WTC11 (cell line): ENCODE results near the gene IMMP1L. TPM values are rescaled to one million over a fixed set of nuclear protein-coding genes. Genes with fewer than 3 reads are reported as not detected.

Source experiments
- ATAC-seq: fragments of 200-7000 bp; cut with Tn5 transposase; 2 replicates; pipeline ENCODE4 v1.10.0; 2021; ENCODE audit warnings: mild to moderate bottlenecking, moderate library complexity
- CTCF ChIA-PET: fragments of 300-600 bp; sonication (Branson Sonifier 250); formaldehyde crosslinking; loops from one replicate; lab custom pipeline; 2021; ENCODE audit warnings: antibody characterized with exemption; lab: Charles Lee
- POLR2A ChIA-PET: fragments of 350-600 bp; sonication (Branson Sonifier 250); formaldehyde crosslinking; loops from one replicate; lab custom pipeline; 2021; ENCODE audit warnings: antibody characterized with exemption; lab: Charles Lee
- DNase-seq: peaks from one replicate; pipeline ENCODE4 v3.0.0; 2021; ENCODE audit warnings: low spot score
- H3K27ac Mint-ChIP-seq: 2 replicates; pipeline ENCODE4 v1.8.0; 2021; ENCODE audit warnings: mixed read lengths
- H3K27me3 Mint-ChIP-seq: 2 replicates; pipeline ENCODE4 v1.8.0; 2021; ENCODE audit warnings: low read depth, mild to moderate bottlenecking, moderate library complexity, mixed read lengths
- H3K36me3 Mint-ChIP-seq: 2 replicates; pipeline ENCODE4 v1.8.0; 2021; ENCODE audit warnings: mixed read lengths
- H3K4me1 Mint-ChIP-seq: 2 replicates; pipeline ENCODE4 v1.8.0; 2022; ENCODE audit warnings: mixed read lengths
- H3K4me3 Mint-ChIP-seq: 2 replicates; pipeline ENCODE4 v1.8.0; 2021; ENCODE audit warnings: mild to moderate bottlenecking, moderate library complexity, mixed read lengths
- H3K9me3 Mint-ChIP-seq: 2 replicates; pipeline ENCODE4 v1.8.0; 2021; ENCODE audit warnings: mixed read lengths
- CREB1 ChIP-seq: sonication (generic); formaldehyde crosslinking; IDR thresholded peaks from 2 replicates; pipeline ENCODE4 v1.8.0; 2023; ENCODE audit warnings: mild to moderate bottlenecking, missing genetic modification reagents
- HMGA2 ChIP-seq: fragments of 250-450 bp; sonication (Bioruptor Pico); IDR thresholded peaks from 2 replicates; pipeline ENCODE4 v1.4.0; 2021; ENCODE audit warnings: mild to moderate bottlenecking, moderate library complexity
- NFE2L1 ChIP-seq: sonication (generic); formaldehyde crosslinking; IDR thresholded peaks from 2 replicates; pipeline ENCODE4 v1.8.1; 2023; ENCODE audit warnings: missing genetic modification reagents
- NR3C1 ChIP-seq: sonication (generic); formaldehyde crosslinking; conservative IDR thresholded peaks from 2 replicates; pipeline ENCODE4 v1.8.1; 2023; ENCODE audit warnings: low read depth, mild to moderate bottlenecking, missing genetic modification reagents
- RELA ChIP-seq: sonication (generic); formaldehyde crosslinking; IDR thresholded peaks from 2 replicates; pipeline ENCODE4 v1.8.1; 2022; ENCODE audit warnings: missing genetic modification reagents, mild to moderate bottlenecking, borderline replicate concordance
- SMAD4 ChIP-seq: sonication (generic); formaldehyde crosslinking; IDR thresholded peaks from 2 replicates; pipeline ENCODE4 v1.8.0; 2022; ENCODE audit warnings: mild to moderate bottlenecking, missing genetic modification reagents
- SP1 ChIP-seq: sonication (generic); formaldehyde crosslinking; conservative IDR thresholded peaks from 2 replicates; pipeline ENCODE4 v1.8.1; 2022; ENCODE audit warnings: missing genetic modification reagents
- ZBTB21 ChIP-seq: sonication (generic); formaldehyde crosslinking; IDR thresholded peaks from 2 replicates; pipeline ENCODE4 v1.8.1; 2023; ENCODE audit warnings: mild to moderate bottlenecking, missing genetic modification reagents, borderline replicate concordance
- ZNF138 ChIP-seq: sonication (generic); formaldehyde crosslinking; conservative IDR thresholded peaks from 2 replicates; pipeline ENCODE4 v1.8.1; 2022; ENCODE audit warnings: mild to moderate bottlenecking, moderate library complexity, missing genetic modification reagents
- ZNF396 ChIP-seq: fragments of 250-450 bp; sonication (Bioruptor Pico); IDR thresholded peaks from 2 replicates; pipeline ENCODE4 v1.8.0; 2021; ENCODE audit warnings: mild to moderate bottlenecking, moderate library complexity, borderline replicate concordance
- total RNA-seq: library from RNA; stranded (reverse); gene quantifications from 3 replicates; pipeline ENCODE4 v1.2.3, GENCODE V29; 2021
- TF ChIP-seq, protein P1 (sequence below): sonication (generic); formaldehyde crosslinking; IDR thresholded peaks from 2 replicates; pipeline ENCODE4 v1.8.1; 2022; ENCODE audit warnings: mild to moderate bottlenecking, missing genetic modification reagents, moderate library complexity, borderline replicate concordance
- TF ChIP-seq, protein P2 (sequence below): fragments of 250-450 bp; sonication (Bioruptor Pico); IDR thresholded peaks from 2 replicates; pipeline ENCODE4 v1.9.0; 2021; ENCODE audit warnings: mild to moderate bottlenecking, borderline replicate concordance
- TF ChIP-seq, protein P3 (sequence below): sonication (generic); formaldehyde crosslinking; IDR thresholded peaks from 2 replicates; pipeline ENCODE4 v1.8.1; 2023; ENCODE audit warnings: mild to moderate bottlenecking, missing genetic modification reagents
- TF ChIP-seq, protein P4 (sequence below): fragments of 250-450 bp; sonication (Bioruptor Pico); IDR thresholded peaks from 2 replicates; pipeline ENCODE4 v1.9.0; 2021; ENCODE audit warnings: mild to moderate bottlenecking
- TF ChIP-seq, protein P5 (sequence below): sonication (generic); formaldehyde crosslinking; IDR thresholded peaks from 2 replicates; pipeline ENCODE4 v1.8.1; 2023; ENCODE audit warnings: mild to moderate bottlenecking, missing genetic modification reagents
- TF ChIP-seq, protein P6 (sequence below): fragments of 250-450 bp; sonication (Bioruptor Pico); IDR thresholded peaks from 2 replicates; pipeline ENCODE4 v2.1.2; 2022; ENCODE audit warnings: mild to moderate bottlenecking, moderate library complexity
- TF ChIP-seq, protein P7 (sequence below): sonication (generic); formaldehyde crosslinking; IDR thresholded peaks from 2 replicates; pipeline ENCODE4 v1.8.0; 2022; ENCODE audit warnings: mild to moderate bottlenecking, missing genetic modification reagents
- TF ChIP-seq, protein P8 (sequence below): sonication (generic); formaldehyde crosslinking; conservative IDR thresholded peaks from 2 replicates; pipeline ENCODE4 v1.8.1; 2022; ENCODE audit warnings: mild to moderate bottlenecking, missing genetic modification reagents
- TF ChIP-seq, protein P9 (sequence below): sonication (generic); formaldehyde crosslinking; IDR thresholded peaks from 2 replicates; pipeline ENCODE4 v1.8.0; 2023; ENCODE audit warnings: missing genetic modification reagents
- TF ChIP-seq, protein P10 (sequence below): sonication (generic); formaldehyde crosslinking; IDR thresholded peaks from 2 replicates; pipeline ENCODE4 v1.8.1; 2023; ENCODE audit warnings: mild to moderate bottlenecking, missing genetic modification reagents, moderate library complexity

Gene IMMP1L
- total RNA-seq, 1 experiment from 2014 or later: 29.6 TPM

DNA sequence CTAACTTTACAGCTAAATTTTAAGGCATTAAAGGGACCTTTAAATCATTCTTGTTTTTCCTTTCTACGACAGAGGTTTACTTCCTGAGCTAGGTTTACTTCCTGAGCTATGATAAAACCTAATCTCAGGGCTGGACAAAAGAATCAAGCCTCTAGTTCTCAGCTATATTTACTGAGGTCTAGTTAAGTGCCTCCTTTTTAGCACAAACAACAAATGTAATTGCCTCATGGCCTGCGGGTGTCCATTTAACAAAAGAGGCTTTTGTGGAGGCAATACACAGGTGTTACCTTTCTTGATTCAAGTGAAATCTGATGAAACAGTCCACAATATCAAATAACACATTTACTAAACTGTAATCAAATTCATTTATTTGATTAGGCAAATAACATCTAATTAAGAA is 67.3 kb downstream of the IMMP1L start (continued):
- TF ChIP-seq, protein P1, sequence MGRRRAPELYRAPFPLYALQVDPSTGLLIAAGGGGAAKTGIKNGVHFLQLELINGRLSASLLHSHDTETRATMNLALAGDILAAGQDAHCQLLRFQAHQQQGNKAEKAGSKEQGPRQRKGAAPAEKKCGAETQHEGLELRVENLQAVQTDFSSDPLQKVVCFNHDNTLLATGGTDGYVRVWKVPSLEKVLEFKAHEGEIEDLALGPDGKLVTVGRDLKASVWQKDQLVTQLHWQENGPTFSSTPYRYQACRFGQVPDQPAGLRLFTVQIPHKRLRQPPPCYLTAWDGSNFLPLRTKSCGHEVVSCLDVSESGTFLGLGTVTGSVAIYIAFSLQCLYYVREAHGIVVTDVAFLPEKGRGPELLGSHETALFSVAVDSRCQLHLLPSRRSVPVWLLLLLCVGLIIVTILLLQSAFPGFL (CRISPR knock-in tag): no peak
- TF ChIP-seq, protein P2, sequence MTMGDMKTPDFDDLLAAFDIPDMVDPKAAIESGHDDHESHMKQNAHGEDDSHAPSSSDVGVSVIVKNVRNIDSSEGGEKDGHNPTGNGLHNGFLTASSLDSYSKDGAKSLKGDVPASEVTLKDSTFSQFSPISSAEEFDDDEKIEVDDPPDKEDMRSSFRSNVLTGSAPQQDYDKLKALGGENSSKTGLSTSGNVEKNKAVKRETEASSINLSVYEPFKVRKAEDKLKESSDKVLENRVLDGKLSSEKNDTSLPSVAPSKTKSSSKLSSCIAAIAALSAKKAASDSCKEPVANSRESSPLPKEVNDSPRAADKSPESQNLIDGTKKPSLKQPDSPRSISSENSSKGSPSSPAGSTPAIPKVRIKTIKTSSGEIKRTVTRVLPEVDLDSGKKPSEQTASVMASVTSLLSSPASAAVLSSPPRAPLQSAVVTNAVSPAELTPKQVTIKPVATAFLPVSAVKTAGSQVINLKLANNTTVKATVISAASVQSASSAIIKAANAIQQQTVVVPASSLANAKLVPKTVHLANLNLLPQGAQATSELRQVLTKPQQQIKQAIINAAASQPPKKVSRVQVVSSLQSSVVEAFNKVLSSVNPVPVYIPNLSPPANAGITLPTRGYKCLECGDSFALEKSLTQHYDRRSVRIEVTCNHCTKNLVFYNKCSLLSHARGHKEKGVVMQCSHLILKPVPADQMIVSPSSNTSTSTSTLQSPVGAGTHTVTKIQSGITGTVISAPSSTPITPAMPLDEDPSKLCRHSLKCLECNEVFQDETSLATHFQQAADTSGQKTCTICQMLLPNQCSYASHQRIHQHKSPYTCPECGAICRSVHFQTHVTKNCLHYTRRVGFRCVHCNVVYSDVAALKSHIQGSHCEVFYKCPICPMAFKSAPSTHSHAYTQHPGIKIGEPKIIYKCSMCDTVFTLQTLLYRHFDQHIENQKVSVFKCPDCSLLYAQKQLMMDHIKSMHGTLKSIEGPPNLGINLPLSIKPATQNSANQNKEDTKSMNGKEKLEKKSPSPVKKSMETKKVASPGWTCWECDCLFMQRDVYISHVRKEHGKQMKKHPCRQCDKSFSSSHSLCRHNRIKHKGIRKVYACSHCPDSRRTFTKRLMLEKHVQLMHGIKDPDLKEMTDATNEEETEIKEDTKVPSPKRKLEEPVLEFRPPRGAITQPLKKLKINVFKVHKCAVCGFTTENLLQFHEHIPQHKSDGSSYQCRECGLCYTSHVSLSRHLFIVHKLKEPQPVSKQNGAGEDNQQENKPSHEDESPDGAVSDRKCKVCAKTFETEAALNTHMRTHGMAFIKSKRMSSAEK (CRISPR knock-in tag): no peak
- TF ChIP-seq, protein P3, sequence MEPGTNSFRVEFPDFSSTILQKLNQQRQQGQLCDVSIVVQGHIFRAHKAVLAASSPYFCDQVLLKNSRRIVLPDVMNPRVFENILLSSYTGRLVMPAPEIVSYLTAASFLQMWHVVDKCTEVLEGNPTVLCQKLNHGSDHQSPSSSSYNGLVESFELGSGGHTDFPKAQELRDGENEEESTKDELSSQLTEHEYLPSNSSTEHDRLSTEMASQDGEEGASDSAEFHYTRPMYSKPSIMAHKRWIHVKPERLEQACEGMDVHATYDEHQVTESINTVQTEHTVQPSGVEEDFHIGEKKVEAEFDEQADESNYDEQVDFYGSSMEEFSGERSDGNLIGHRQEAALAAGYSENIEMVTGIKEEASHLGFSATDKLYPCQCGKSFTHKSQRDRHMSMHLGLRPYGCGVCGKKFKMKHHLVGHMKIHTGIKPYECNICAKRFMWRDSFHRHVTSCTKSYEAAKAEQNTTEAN (CRISPR knock-in tag): no peak
- TF ChIP-seq ZNF138 (CRISPR knock-in tag) (no peak), NFE2L1 (CRISPR knock-in tag) (no peak), RELA (CRISPR knock-in tag) (no peak), CREB1 (CRISPR knock-in tag) (no peak), ZBTB21 (CRISPR knock-in tag) (no peak), ZNF396 (CRISPR knock-in tag) (no peak), SMAD4 (CRISPR knock-in tag) (no peak), SP1 (CRISPR knock-in tag) (no peak), HMGA2 (CRISPR knock-in tag) (no peak)
- TF ChIP-seq, protein P4, sequence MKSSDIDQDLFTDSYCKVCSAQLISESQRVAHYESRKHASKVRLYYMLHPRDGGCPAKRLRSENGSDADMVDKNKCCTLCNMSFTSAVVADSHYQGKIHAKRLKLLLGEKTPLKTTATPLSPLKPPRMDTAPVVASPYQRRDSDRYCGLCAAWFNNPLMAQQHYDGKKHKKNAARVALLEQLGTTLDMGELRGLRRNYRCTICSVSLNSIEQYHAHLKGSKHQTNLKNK (CRISPR knock-in tag): no peak

DNA sequence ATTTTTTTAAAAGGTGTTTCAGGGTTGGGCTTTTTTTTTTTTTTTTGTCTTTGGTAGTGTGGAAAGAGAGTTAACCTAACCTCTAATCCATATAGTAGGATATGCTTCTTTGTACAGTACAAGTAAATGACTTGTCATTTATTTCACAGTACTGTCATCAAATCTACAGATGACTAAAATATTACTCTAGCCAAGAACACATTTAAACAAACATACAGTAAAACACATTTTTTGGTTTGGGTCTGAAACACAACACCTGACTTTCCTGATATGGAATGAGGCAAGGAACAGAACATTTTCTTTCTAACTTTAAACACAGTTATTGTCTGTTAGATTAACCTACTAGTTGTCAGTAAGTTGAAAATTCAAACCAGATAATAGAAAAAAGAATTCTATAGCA is 68.1 kb downstream of the IMMP1L start:
- Mint-ChIP-seq H3K36me3 (no peaks in the 10 kb centered on the region), H3K27me3 (no peaks in the 10 kb centered on the region), H3K27ac (no peak overlapping the region), H3K9me3 (no peaks in the 10 kb centered on the region), H3K4me3 (no peak overlapping the region), H3K4me1 (peaks cover 26% of the 10 kb centered on the region)
- ATAC-seq: no peak
- POLR2A ChIA-PET: no interaction called here
- no peak for DNase-seq
- TF ChIP-seq, protein P5, sequence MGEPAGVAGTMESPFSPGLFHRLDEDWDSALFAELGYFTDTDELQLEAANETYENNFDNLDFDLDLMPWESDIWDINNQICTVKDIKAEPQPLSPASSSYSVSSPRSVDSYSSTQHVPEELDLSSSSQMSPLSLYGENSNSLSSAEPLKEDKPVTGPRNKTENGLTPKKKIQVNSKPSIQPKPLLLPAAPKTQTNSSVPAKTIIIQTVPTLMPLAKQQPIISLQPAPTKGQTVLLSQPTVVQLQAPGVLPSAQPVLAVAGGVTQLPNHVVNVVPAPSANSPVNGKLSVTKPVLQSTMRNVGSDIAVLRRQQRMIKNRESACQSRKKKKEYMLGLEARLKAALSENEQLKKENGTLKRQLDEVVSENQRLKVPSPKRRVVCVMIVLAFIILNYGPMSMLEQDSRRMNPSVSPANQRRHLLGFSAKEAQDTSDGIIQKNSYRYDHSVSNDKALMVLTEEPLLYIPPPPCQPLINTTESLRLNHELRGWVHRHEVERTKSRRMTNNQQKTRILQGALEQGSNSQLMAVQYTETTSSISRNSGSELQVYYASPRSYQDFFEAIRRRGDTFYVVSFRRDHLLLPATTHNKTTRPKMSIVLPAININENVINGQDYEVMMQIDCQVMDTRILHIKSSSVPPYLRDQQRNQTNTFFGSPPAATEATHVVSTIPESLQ: no peak
- TF ChIP-seq, protein P6, sequence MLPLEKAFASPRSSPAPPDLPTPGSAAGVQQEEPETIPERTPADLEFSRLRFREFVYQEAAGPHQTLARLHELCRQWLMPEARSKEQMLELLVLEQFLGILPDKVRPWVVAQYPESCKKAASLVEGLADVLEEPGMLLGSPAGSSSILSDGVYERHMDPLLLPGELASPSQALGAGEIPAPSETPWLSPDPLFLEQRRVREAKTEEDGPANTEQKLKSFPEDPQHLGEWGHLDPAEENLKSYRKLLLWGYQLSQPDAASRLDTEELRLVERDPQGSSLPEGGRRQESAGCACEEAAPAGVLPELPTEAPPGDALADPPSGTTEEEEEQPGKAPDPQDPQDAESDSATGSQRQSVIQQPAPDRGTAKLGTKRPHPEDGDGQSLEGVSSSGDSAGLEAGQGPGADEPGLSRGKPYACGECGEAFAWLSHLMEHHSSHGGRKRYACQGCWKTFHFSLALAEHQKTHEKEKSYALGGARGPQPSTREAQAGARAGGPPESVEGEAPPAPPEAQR (CRISPR knock-in tag): no peak
- TF ChIP-seq, protein P7, sequence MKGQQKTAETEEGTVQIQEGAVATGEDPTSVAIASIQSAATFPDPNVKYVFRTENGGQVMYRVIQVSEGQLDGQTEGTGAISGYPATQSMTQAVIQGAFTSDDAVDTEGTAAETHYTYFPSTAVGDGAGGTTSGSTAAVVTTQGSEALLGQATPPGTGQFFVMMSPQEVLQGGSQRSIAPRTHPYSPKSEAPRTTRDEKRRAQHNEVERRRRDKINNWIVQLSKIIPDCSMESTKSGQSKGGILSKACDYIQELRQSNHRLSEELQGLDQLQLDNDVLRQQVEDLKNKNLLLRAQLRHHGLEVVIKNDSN: no peak
- TF ChIP-seq NR3C1 (CRISPR knock-in tag): no peak
- TF ChIP-seq, protein P8, sequence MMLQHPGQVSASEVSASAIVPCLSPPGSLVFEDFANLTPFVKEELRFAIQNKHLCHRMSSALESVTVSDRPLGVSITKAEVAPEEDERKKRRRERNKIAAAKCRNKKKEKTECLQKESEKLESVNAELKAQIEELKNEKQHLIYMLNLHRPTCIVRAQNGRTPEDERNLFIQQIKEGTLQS (CRISPR knock-in tag): no peak
- TF ChIP-seq, protein P9, sequence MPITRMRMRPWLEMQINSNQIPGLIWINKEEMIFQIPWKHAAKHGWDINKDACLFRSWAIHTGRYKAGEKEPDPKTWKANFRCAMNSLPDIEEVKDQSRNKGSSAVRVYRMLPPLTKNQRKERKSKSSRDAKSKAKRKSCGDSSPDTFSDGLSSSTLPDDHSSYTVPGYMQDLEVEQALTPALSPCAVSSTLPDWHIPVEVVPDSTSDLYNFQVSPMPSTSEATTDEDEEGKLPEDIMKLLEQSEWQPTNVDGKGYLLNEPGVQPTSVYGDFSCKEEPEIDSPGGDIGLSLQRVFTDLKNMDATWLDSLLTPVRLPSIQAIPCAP (CRISPR knock-in tag): no peak
- TF ChIP-seq, protein P10, sequence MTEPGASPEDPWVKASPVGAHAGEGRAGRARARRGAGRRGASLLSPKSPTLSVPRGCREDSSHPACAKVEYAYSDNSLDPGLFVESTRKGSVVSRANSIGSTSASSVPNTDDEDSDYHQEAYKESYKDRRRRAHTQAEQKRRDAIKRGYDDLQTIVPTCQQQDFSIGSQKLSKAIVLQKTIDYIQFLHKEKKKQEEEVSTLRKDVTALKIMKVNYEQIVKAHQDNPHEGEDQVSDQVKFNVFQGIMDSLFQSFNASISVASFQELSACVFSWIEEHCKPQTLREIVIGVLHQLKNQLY (CRISPR knock-in tag): no peak
- no peak for TF ChIP-seq SP1 (CRISPR knock-in tag)
- no peak for TF ChIP-seq HMGA2 (CRISPR knock-in tag)
- CTCF ChIA-PET: interaction anchor here (0.9 to 1.5 kb wide), 3 partner anchors 100 to 517 kb away, joined by 3 to 4 read pairs (median 3); no protein-coding TSS in a partner anchor
